Activated CD4-positive, alpha-beta T cell treated with anti-CD3 and anti-CD28 coated beads for 24 hours (primary cell): Measurements from ENCODE around the gene COG5.

Source experiments
- DNase-seq, 2 donors: peaks; one replicate each; pipeline ENCODE4 v3.0.0-alpha.2; 2020; ENCODE audit warnings: low read depth in 2 of 2

COG5 gene

GRCh38 chr7:107394276-107394675, 169.4 kb downstream of the COG5 start:
- no peak for DNase-seq

GRCh38 chr7:107392830-107393229, 170.9 kb downstream of the COG5 start:
- DNase-seq: no peak

GRCh38 chr7:107390916-107391315, 172.8 kb downstream of the COG5 start:
- DNase-seq: no peak

- no peak for DNase-seq
Observed at GRCh38 chr7:107388604-107389003, 175.1 kb downstream of the COG5 start.

- no peak for DNase-seq
Observed at GRCh38 chr7:107387573-107388219, 176.0 kb downstream of the COG5 start.

GRCh38 chr7:107387128-107387527, 176.6 kb downstream of the COG5 start:
- no peak for DNase-seq

GRCh38 chr7:107386548-107387102, 177.1 kb downstream of the COG5 start:
- DNase-seq: no peak

GRCh38 chr7:107384025-107384424, 179.7 kb downstream of the COG5 start:
- DNase-seq: no peak

- DNase-seq: no peak
Observed at GRCh38 chr7:107383203-107383602, 180.5 kb downstream of the COG5 start.

GRCh38 chr7:107381453-107381852, 182.3 kb downstream of the COG5 start:
- no peak for DNase-seq

GRCh38 chr7:107373354-107373753, 190.4 kb downstream of the COG5 start:
- DNase-seq: no peak

GRCh38 chr7:107372298-107372697, 191.4 kb downstream of the COG5 start:
- no peak for DNase-seq

GRCh38 chr7:107370816-107371215, 192.9 kb downstream of the COG5 start:
- no peak for DNase-seq

GRCh38 chr7:107364787-107365186, 198.9 kb downstream of the COG5 start:
- DNase-seq: no peak

GRCh38 chr7:107359520-107360316, 204.0 kb downstream of the COG5 start:
- no peak for DNase-seq

- no peak for DNase-seq
Observed at GRCh38 chr7:107355616-107356015, 208.1 kb downstream of the COG5 start.

GRCh38 chr7:107354640-107355039, 209.1 kb downstream of the COG5 start:
- no peak for DNase-seq

- DNase-seq: no peak
Observed at GRCh38 chr7:107353701-107354100, 210.0 kb downstream of the COG5 start.

GRCh38 chr7:107345898-107346297, 217.8 kb downstream of the COG5 start:
- DNase-seq: no peak

- DNase-seq: no peak
Observed at GRCh38 chr7:107344799-107345198, 218.9 kb downstream of the COG5 start.

GRCh38 chr7:107344286-107344685, 219.4 kb downstream of the COG5 start:
- no peak for DNase-seq

- no peak for DNase-seq
Observed at GRCh38 chr7:107338080-107338479, 225.6 kb downstream of the COG5 start.
